HG03108 (cell line): ENCODE results near the gene BSCL2.
"Not testable (repeated sequence)": the region's sequence is repeated elsewhere in the genome, so short reads cannot be mapped to it uniquely, and the experiment has no call there.

Source experiments
- ATAC-seq: cut with Tn5 transposase; IDR thresholded peaks from one replicate; pipeline ENCODE4 v1.9.1; 2021; ENCODE audit warnings: moderate library complexity; ENCODE audit not compliant: unreplicated experiment

Gene BSCL2

DNA sequence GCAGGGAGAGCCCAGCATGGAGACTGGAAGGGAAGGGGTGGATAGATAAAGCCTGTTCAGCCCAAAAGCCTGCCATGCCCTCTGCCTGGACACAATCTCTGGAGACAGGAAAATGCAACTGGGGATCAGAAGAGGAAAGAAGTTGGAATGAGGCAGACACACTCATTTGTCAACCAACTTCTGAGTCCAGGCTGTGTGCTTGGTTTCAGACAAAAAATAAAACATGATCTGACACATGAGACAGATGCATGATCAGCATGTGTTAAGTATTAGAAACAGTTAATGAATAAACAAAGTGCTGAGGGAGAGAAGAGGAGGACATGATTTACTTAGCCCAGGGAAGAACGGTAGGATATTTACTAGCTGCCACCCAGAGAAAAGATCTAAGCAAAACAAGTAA, 18.7 kb downstream of the BSCL2 start:
- no peak for ATAC-seq

DNA sequence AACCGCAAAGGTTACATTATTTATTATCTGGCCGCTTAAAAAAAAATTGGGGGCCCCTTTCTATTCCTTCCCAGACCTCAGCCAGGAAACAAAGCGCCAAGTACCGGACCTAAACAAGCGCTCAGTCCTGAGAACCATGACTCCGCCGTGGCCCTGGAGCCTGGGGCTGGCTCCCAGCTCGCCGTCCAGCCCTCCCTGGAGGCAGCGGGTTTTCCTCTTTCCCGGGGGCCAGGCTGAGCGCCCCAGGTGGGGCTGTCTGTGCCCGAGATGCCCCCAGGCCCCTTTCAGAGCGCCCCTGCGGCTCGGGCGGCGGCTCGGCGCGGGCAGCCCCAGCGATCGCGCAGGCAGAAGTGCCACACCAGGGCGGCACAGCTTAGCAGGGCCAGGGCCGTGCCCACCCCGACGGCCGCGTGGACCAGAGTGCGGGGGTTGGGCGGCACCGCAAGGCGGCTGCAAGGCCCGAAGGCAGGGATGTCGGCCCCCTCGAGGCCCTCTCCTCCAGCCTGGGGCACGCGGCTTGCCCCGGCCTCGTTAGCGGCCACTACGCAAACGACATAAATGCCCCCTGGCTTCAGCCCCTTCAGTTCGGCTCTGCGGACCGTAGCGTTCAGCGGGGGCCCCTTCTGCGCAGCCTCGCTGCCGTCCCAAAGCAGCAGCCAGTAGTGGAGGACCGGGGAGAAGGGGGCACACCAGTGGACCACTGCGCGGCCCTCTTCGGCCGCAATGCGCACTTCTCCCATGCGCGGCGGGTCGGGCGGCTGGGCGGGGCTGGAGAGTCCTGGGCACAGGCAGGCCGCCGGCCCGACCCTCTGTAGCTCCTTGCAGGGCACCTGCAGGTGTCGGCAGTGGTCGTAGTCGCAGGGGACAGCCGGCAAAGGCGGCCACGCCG, 19.5 kb downstream of the BSCL2 start:
- no peak for ATAC-seq

DNA sequence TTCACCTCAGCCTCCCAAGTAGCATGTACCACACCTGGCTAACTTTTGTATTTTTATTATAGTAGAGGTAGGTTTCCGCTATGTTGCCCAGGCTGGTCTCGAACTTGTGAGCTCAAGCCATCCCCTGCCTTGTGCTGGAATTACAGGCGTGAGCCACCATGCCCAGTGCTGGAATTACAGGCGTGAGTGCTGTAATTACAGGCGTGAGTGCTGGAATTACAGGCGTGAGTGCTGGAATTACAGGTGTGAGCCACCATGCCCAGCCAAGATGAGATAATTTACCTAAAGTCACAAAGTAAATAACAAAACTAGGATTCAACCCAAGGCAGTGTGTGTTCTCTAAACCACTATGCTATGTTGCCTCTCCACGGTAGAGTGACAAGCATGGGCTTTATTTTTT, 24.7 kb downstream of the BSCL2 start:
- ATAC-seq: no peak

DNA sequence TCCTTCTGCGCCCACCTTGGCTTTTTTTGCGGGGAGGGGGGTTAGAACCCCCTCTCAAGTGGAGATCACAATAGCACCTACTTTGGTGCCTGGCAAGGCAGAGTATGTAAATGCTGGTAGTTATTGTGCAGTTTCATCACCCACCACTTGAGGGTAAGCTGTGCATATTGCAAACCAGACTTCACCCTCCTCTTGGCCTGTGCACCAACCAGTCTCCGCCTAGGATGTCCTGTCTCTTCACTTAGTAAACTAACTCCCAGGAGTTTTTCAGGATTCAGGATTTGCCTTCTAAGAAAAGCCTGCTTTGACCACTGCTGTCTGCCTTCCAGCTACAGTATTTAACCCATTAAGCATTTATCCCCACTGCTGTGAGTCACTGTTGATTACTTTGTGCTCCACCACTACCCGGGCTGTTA, 26.4 kb downstream of the BSCL2 start:
- ATAC-seq: peak; percentile 66

DNA sequence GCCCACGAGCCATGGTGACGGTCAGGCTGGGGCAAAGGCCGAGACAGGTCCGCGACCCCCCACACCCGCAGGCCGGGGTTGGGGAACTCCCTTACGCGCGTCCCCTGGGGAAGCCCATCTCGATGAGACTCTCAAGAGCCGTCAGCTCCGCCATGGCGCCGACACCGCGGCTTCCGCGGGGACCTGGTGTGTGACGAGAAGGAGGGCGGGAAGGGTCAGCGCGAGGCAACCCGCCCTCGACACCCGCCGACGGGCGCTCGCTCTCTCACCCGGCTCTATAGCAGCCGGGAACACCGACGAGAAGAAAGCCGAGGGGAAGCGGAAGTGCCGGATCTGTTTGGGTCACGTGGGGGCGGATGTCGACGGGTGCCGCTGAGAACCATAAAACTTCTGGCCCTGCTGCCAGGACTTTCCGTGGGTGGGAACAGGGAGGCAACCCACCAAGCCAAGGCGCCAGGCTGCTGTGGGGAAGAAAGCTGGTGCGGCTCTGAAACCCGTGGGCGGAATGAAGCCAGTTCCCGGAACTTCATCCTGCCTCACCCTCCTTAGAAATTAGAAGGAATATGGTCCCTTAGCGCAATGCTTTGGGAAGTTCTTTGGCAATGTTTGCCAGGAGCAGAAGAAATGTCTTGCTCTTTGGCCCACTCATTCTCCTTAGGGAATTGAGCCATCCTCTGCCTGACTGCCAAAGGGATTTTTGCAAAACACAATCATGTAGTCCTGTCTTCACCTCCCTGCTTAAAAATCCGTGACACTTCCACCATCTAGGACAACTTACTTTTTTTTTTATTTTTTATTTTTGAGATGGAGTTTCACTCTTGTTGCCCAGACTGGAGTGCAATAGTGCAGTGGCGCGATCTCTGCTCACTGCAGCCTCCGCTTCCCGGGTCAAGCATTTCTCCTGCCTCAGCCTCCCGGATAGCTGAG, 28.2 kb downstream of the BSCL2 start, which contains the start of gene UBXN1:
Gene UBXN1, minus strand, starts transcription at position 304 of the 927 bp plus-strand sequence. Its CDS starts 150 bp downstream, at position 154.
- ATAC-seq: peak; percentile 67

DNA sequence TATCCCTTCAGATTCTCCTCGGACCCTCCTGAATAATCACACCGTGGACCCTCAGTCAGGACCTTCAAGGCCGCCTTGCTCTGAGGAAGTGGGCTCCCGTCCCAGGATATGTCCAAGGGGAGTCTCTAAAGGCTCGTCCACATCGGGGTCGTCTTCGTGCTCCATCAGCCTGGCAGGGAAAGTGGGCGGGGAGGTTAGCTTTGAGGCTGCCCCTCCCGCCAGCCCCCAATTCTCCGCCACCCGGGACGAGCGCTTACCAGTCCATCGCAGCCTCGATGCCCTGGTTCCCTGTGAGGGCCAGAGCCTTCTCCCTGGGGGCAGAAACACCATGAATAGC, 28.8 kb downstream of the BSCL2 start:
- no peak for ATAC-seq

DNA sequence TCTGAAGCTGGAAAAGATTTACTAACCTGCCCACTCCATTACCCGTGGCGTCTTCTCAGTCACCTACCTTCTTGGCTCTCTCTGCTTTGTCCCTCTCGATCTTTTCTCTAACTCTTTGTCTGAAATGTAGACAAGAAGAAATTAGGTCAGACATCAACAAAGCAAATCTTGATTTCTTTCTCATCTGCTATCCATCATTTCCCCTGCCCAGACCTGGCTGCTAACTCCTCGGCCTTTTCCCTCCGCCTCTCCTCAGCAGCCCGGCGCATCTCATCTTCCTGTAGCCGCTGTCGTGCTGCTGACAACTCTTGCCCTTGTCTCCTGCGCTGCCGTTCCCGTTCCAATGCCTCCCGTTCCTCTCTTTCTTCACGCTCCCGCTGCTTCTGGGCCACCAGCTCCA, 29.5 kb downstream of the BSCL2 start:
- no peak for ATAC-seq

DNA sequence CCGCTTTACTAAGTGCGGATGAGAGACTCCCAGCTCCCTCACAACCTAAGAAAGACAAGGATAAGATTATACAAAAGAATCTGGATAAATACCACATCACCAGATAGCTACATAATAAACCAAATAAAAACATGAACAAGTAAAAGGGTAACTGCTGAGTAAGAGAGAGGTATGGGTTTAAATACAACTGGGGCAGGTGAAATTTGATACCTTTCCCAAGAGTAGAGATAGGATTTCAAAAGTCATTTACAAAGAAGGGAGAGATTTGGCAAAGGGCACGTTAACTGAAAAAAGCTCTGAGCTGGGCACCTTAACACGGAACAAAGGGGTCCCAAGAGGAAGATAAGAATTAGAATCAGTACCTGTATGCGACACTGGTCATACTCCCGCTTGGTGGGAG, 30.1 kb downstream of the BSCL2 start:
- ATAC-seq: no peak

DNA sequence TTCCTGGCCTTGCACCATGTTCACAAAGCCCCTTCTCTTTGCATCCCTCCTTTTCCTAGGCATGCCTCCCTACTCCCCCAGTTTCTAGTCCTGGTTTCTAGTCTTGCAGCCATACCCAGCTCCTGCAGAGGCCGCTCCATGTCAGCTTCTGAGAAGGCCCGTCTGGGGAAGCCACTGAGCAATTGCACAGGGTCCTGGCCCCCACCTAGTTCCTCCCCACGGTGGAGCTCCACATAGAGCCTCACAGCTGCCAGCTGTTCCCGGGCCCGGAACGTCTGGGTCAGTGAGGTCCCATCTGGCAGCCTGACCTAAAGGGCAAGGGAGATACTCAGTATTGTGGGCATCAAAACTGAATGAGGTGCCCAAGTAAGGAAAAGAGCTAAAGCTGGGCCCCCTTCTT, 30.5 kb downstream of the BSCL2 start:
- ATAC-seq: no peak

DNA sequence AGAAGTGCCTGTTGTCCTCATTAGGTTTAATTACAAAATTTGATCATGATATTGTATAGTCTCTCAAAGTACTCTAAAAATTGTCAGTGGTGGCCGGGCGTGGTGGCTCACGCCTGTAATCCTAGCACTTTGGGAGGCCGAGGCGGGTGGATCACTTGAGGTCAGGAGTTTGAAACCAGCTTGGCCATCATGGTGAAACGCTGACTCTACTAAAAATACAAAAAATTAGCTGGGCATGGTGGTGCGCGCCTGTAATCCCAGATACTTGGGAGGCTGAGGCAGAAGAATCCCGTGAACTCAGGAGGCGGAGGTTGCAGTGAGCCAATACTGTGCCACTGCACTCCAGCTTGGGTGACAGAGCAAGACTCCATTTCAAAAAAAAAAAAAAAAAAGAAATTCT, 31.8 kb downstream of the BSCL2 start:
- ATAC-seq: not testable (repeated sequence)

DNA sequence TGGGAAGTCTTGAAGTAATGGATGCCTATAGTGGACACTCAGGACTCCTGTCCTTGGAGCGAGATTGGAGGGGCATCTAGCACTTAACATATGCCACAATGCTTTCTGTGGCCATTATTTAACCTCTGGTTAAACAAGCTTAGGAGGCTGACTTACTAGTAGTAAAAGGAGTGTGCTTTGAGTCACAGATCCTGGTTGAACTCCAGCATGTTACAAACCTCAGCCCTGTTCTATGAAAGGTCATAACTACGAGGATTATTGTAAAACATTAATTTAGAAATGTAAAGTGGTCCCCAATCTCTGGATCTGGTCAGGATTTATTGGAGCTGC, 34.1 kb downstream of the BSCL2 start:
- no peak for ATAC-seq

DNA sequence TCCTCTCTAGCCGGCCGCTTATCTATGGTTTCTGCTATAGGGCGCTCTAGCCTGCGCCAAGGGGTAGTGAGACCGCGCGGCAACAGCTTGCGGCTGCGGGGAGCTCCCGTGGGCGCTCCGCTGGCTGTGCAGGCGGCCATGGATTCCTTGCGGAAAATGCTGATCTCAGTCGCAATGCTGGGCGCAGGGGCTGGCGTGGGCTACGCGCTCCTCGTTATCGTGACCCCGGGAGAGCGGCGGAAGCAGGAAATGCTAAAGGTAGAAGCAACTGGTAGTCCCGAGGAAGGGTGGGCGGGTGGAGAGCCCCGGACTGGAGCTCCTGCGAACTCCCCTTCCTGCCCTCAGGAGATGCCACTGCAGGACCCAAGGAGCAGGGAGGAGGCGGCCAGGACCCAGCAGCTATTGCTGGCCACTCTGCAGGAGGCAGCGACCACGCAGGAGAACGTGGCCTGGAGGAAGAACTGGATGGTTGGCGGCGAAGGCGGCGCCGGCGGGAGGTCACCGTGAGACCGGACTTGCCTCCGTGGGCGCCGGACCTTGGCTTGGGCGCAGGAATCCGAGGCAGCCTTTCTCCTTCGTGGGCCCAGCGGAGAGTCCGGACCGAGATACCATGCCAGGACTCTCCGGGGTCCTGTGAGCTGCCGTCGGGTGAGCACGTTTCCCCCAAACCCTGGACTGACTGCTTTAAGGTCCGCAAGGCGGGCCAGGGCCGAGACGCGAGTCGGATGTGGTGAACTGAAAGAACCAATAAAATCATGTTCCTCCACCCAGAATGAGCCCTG, 35.4 kb downstream of the BSCL2 start, which contains the start of the genes LBHD1 and UQCC3:
Gene LBHD1, minus strand, starts transcription at position 660 of the 782 bp plus-strand sequence. CDS start 2,236 bp downstream, outside the sequence.
Gene UQCC3, plus strand, starts transcription at position 66 of the 782 bp plus-strand sequence. Its CDS starts 73 bp downstream, at position 139.
- peak; percentile 53 for ATAC-seq

DNA sequence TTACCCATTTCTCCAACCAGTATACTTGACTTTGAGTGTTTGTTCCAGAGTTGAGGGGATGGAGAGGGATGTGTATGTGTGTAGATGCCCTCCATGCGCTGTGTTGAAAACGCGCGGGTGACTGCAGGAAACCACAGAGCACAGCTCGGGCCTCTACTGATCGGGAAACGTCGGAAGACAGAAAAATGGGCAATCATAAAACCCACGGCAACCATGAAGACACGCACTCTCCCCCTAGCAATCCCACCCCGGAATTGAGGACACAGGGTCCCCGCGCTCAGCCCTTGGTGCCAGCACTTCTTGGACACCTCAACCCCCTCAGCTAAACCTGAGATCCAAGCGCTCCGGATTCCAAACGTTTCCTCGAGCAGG, 36.0 kb downstream of the BSCL2 start:
- ATAC-seq: peak; percentile 5

DNA sequence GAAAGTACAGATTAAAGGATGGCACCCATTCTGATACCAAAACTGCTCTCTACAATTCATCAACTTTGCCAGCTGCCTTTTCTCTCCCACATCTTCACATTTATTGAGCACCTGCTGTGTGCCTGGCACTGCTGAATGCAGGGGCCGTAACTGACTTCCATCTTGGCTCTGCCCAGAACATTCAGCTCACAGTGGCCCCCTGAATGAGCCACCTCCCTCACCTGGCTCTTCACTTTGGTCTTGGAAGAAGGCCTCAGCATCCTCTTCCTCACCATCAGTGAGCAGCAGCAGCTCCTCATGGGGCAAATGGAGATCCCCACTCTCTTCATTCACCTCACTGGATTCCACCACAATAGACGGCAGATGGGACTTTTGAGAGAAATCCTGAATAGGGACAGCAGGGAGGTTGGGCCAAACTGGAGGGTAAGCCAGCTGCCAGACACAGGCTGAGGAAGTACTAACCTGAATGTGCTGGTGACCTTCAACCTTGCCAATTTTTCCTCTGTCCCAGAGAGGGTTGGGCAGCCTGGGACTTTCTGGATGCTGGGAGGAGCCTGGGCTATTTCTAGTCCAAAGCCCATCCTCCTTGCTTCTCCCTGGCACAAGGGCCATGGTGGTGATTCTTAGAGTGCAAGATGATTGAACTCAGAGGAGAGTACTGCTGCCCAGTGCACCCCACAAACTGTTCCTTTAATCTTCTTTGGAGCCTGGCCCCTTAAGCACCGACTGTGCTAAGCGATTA, 37.6 kb downstream of the BSCL2 start:
- no peak for ATAC-seq

DNA sequence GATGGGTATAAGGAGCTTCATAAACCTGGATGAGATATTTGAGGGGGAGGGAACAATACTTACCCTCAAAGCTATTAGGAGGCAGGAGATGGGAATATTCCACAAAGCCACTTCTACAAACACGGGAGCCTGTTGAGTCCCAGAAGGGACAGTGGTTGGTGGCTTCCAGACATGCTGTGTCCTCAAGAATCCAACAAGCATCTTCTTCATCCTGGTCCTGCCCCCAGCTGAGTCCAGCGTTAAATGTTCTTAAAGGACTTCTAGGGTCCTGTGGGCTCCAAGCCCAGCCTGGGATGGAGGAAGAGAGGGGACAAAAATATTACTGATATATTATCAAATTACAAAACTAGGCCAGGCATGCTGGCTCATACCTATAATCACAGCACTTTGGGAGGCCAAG, 39.8 kb downstream of the BSCL2 start:
- no peak for ATAC-seq

DNA sequence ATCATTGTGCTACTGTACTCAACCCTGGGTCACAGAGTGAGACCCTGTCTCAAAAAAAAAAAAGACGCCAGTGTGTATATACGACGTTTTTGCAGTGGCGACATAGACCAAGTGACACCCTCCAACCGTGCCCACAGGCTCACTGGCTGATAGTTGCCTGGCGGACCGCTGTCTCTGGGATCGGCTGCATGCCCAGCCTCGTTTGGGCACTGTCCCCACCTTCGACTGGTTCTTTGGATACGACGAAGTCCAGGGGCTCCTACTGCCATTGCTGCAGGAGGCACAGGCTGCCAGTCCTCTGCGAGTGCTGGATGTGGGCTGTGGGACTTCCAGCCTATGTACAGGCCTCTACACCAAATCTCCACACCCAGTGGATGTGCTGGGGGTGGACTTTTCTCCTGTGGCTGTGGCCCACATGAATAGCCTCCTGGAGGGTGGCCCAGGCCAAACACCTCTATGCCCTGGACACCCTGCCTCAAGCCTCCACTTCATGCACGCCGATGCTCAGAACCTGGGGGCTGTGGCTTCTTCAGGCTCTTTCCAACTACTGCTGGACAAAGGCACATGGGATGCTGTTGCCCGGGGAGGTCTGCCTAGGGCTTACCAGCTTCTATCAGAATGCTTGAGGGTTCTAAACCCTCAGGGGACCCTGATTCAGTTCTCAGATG, 40.8 kb downstream of the BSCL2 start:
- no peak for ATAC-seq

DNA sequence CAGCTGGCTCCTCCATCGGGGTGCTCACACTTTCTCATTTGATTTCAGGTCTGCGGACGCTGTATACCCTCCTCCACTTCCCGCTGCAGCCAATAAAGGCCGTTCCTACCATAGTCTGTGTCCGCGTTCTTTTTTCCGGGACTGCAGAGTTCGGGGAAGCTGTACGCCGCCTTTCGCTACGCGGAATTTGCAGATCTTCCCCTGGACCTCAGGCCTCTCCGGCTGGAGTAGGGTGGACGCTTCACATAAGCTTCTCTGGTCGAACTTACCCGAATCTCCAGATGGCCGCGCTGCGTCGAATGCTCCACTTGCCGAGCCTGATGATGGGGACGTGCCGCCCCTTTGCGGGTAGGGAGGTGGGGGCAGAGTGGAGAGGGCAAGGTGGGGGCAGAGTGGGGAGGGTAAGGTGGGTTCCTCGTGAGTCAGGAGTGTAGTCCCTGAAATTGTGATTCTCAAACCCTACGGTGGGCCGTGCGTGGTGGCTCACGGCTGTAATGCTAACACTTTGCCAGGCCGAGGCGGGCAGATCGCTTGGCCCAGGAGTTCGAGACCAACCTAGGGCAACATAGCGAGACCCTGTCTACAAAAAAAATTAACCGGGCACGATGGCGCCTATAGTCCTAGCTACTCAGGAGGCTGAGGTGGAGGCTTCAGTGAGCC, 41.5 kb downstream of the BSCL2 start:
- ATAC-seq: peak; percentile 20

DNA sequence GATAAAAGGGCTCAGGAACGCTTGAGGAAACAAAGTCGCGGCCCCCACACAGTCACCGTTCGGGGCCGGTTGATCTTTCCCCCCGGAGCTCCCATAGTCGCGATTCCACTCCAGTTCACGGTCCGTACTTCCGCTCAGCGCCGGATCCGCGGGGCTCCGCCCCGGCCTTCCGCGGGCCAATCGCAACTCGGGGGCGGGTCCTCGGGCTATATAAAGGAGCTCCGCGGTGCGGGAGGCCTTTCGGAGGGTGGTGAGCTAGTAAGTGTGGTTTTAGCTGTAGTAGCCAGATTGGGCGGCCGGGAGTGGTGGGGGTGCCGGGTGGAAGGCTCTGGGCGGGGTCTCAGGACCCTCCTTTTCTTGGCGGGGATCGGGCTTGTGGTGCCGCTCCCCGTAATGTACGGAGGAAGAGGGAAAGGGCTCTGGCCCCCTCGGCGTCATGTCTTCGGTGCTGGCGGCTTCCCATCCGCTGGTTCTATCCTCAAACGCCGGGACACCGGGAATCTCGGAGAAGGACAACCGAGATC, 42.1 kb downstream of the BSCL2 start, which contains the start of the genes C11orf98 and CSKMT:
Gene C11orf98, minus strand, starts transcription at position 136 of the 524 bp plus-strand sequence. Its CDS starts 41 bp downstream, at position 95.
Gene CSKMT, plus strand, starts transcription at position 238 of the 524 bp plus-strand sequence. CDS start 568 bp downstream, outside the sequence.
- ATAC-seq: peak; percentile 75
